SK-N-SH (cell line): ENCODE data around the gene USP9Y. TPM values are rescaled to one million over a fixed set of nuclear protein-coding genes. Genes with fewer than 3 reads are reported as not detected.

Source experiments
- CTCF ChIA-PET: fragments of 300-600, 350-600 bp; formaldehyde crosslinking; extraction: SDS; loops from one replicate; lab custom pipeline; 2021; lab: Yijun Ruan, JAX
- POLR2A ChIA-PET: fragments of 350-600 bp; sonication (Branson Sonifier 250); formaldehyde crosslinking; extraction: SDS; loops from one replicate; lab custom pipeline; 2020; ENCODE audit warnings: antibody characterized with exemption, inconsistent platforms; lab: Yijun Ruan, JAX
- DNase-seq: peaks from one replicate; pipeline ENCODE4 v3.0.0; 2012
- H2AFZ ChIP-seq: fragments of 200-600 bp; sonication (generic); 2 replicates; pipeline ENCODE4 v1.8.1; 2016; ENCODE audit warnings: antibody characterized with exemption, mild to moderate bottlenecking, low read depth
- H3F3A ChIP-seq: fragments of 200-600 bp; sonication (generic); replicated peaks from 2 replicates; pipeline ENCODE3; 2016; ENCODE audit warnings: antibody characterized with exemption, mild to moderate bottlenecking; ENCODE audit not compliant: insufficient read depth
- H3K27ac ChIP-seq, 2 experiments: fragments of 200-500 bp in 1 of 2; fragments of 200-600 bp in 1 of 2; sonication (Bioruptor generic) in 1 of 2; sonication (generic), shearing (Covaris generic) in 1 of 2; 2 replicates each; pipeline versions ENCODE4 v1.5.1 to v1.6.1; 2014 to 2016; ENCODE audit warnings: low read depth in 2 of 2, inconsistent platforms in 1 of 2, low read length in 1 of 2, mild to moderate bottlenecking in 1 of 2, mixed read lengths in 1 of 2
- H3K27me3 ChIP-seq: fragments of 200-600 bp; sonication (generic), shearing (Covaris generic); 2 replicates; pipeline ENCODE4 v1.6.1; 2016; ENCODE audit warnings: mixed run types; ENCODE audit not compliant: insufficient read depth
- H3K36me3 ChIP-seq, 2 experiments: fragments of 200-500 bp in 1 of 2; fragments of 200-600 bp in 1 of 2; sonication (Bioruptor generic) in 1 of 2; sonication (generic) in 1 of 2; replicated peaks in 1 of 2; 2 replicates each; pipeline versions ENCODE3 to v1.5.1; 2014 to 2016; ENCODE audit warnings: low read length in 1 of 2, mild to moderate bottlenecking in 1 of 2; ENCODE audit not compliant: insufficient read depth in 2 of 2, control insufficient read depth in 1 of 2
- H3K4me1 ChIP-seq, 2 experiments: fragments of 200-500 bp in 1 of 2; fragments of 200-600 bp in 1 of 2; sonication (Bioruptor generic) in 1 of 2; sonication (generic), shearing (Covaris generic) in 1 of 2; 2 replicates each; pipeline versions ENCODE4 v1.5.1 to v1.6.1; 2014 to 2016; ENCODE audit warnings: low read depth in 1 of 2, low read length in 1 of 2, mixed run types in 1 of 2; ENCODE audit not compliant: insufficient read depth in 2 of 2, control insufficient read depth in 1 of 2
- H3K4me2 ChIP-seq: fragments of 200-600 bp; sonication (generic), shearing (Covaris generic); 2 replicates; pipeline ENCODE4 v1.6.1; 2017; ENCODE audit warnings: mixed run types
- H3K4me3 ChIP-seq, 2 experiments: fragments of 200-500 bp in 1 of 2; fragments of 200-600 bp in 1 of 2; sonication (Bioruptor generic) in 1 of 2; sonication (generic), shearing (Covaris generic) in 1 of 2; 2 replicates each; pipeline versions ENCODE4 v1.5.1 to v1.8.1; 2014 to 2016; ENCODE audit warnings: low read depth in 2 of 2, inconsistent platforms in 1 of 2, low read length in 1 of 2, mild to moderate bottlenecking in 1 of 2, mixed read lengths in 1 of 2, moderate library complexity in 1 of 2
- H3K79me2 ChIP-seq: fragments of 200-600 bp; sonication (generic); 2 replicates; pipeline ENCODE4 v1.8.1; 2017; ENCODE audit warnings: mild to moderate bottlenecking; ENCODE audit not compliant: insufficient read depth
- H3K9ac ChIP-seq: fragments of 200-600 bp; sonication (generic); 2 replicates; pipeline ENCODE4 v1.6.1; 2017; ENCODE audit warnings: mixed run types
- H3K9me2 ChIP-seq: fragments of 200-600 bp; sonication (generic); 2 replicates; pipeline ENCODE4 v1.6.1; 2017; ENCODE audit warnings: mixed run types
- H3K9me3 ChIP-seq: fragments of 200-600 bp; sonication (generic); 2 replicates; pipeline ENCODE4 v1.6.1; 2017; ENCODE audit warnings: mixed run types, mild to moderate bottlenecking, moderate library complexity
- H4K20me1 ChIP-seq: fragments of 200-600 bp; sonication (generic); 2 replicates; pipeline ENCODE4 v1.6.1; 2017; ENCODE audit warnings: mild to moderate bottlenecking, mixed run types; ENCODE audit not compliant: insufficient read depth
- CTCF ChIP-seq: fragments of 200-600 bp; sonication (generic); IDR thresholded peaks from 2 replicates; pipeline ENCODE4 v1.6.1; 2017; ENCODE audit warnings: antibody characterized with exemption, mild to moderate bottlenecking, moderate library complexity
- ELF1 ChIP-seq: IDR thresholded peaks from 2 replicates; pipeline ENCODE4 v1.4.0; 2012
- EZH2phosphoT487 ChIP-seq: fragments of 200-600 bp; sonication (generic); IDR thresholded peaks from 2 replicates; pipeline ENCODE4 v1.6.1; 2017; ENCODE audit warnings: low read depth, mixed run types, mild to moderate bottlenecking, antibody characterized with exemption, moderate library complexity, borderline replicate concordance
- FOXM1 ChIP-seq: IDR thresholded peaks from 2 replicates; pipeline ENCODE4 v1.4.0; 2012; ENCODE audit warnings: low read depth, mild to moderate bottlenecking
- GABPA ChIP-seq: IDR thresholded peaks from 2 replicates; pipeline ENCODE4 v1.4.0; 2012; ENCODE audit warnings: low read depth, mild to moderate bottlenecking
- IRF3 ChIP-seq: fragments of 150-350 bp; IDR thresholded peaks from 2 replicates; pipeline ENCODE4 v1.6.1; 2016; ENCODE audit warnings: mild to moderate bottlenecking, low read depth, low read length
- MEF2A ChIP-seq: IDR thresholded peaks from 2 replicates; pipeline ENCODE4 v1.4.0; 2012; ENCODE audit warnings: low read depth, borderline replicate concordance
- MXI1 ChIP-seq: IDR thresholded peaks from 2 replicates; pipeline ENCODE4 v1.6.1; 2012; ENCODE audit warnings: mild to moderate bottlenecking, low read depth, low read length, improper control_type of control experiment
- NFIC ChIP-seq: IDR thresholded peaks from 2 replicates; pipeline ENCODE4 v1.4.0; 2012; ENCODE audit warnings: borderline replicate concordance
- NRF1 ChIP-seq: IDR thresholded peaks from 2 replicates; pipeline ENCODE4 v1.6.1; 2012; ENCODE audit warnings: low read depth, mild to moderate bottlenecking, low read length
- POLR2AphosphoS5 ChIP-seq: IDR thresholded peaks from 2 replicates; pipeline ENCODE4 v1.6.1; 2012; ENCODE audit warnings: low read depth, low read length
- RCOR1 ChIP-seq: fragments of 150-350 bp; IDR thresholded peaks from 2 replicates; pipeline ENCODE4 v1.6.1; 2017; ENCODE audit warnings: antibody characterized with exemption, low read length
- REST ChIP-seq: IDR thresholded peaks from 2 replicates; pipeline ENCODE4 v1.6.1; 2012; ENCODE audit warnings: mild to moderate bottlenecking, low read depth, low read length, moderate library complexity
- RFX5 ChIP-seq: IDR thresholded peaks from 2 replicates; pipeline ENCODE4 v1.6.1; 2012; ENCODE audit warnings: mild to moderate bottlenecking, improper control_type of control experiment, low read length
- SIN3A ChIP-seq: IDR thresholded peaks from 2 replicates; pipeline ENCODE4 v1.6.1; 2012; ENCODE audit warnings: low read depth, mild to moderate bottlenecking, low read length, moderate library complexity, borderline replicate concordance
- SMC3 ChIP-seq: IDR thresholded peaks from 2 replicates; pipeline ENCODE4 v1.6.1; 2012; ENCODE audit warnings: low read depth, low read length, improper control_type of control experiment
- YY1 ChIP-seq: IDR thresholded peaks from 2 replicates; pipeline ENCODE4 v1.4.0; 2012; ENCODE audit warnings: low read depth, mild to moderate bottlenecking
- ZBTB33 ChIP-seq: IDR thresholded peaks from 2 replicates; pipeline ENCODE4 v1.4.0; 2012; ENCODE audit warnings: low read depth, borderline replicate concordance
- WGBS: methylation state at CpG from one replicate; pipeline ENCODE4 v1.1.6; 2017; ENCODE audit warnings: low lambda C conversion rate; 5-methylcytosine and 5-hydroxymethylcytosine counted together
- polyA plus RNA-seq, 3 experiments: library from polyadenylated mRNA; depleted of rRNA; stranded (reverse); fragments of >200 nt; gene quantifications; 2 replicates each; pipeline ENCODE4 v1.2.3, GENCODE V29; 2012
- TF ChIP-seq, protein P1 (sequence below): IDR thresholded peaks from 2 replicates; pipeline ENCODE4; 2012
- TF ChIP-seq, protein P2 (sequence below): fragments of 150-350 bp; IDR thresholded peaks from 2 replicates; pipeline ENCODE4 v1.6.1; 2017; ENCODE audit warnings: antibody characterized with exemption, low read length, low read depth, borderline replicate concordance

The USP9Y gene
- polyA plus RNA-seq, 1 of the 3 experiments (the other 2 are of a cell fraction): not detected

DNA sequence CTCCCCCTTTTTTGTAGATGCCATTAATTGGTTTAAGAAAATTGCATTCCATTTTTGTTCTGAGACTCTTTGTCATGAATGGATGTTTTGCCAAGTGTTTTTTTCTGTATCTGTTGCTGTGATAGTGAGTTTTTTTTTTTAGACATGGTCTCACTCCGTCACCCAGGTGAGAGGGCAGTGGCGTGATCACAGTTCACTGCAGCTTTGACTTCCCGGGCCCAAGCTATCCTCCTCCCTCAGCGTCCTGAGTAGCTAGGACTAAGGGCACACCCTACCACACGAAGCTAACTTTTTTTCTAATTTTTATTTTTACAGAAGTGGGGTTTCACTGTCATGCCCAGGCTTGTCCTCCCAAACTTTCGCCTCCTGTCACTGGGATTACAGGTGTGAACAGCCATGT, 51.8 kb downstream of the USP9Y start:
- CTCF ChIA-PET: no interaction called here

More for the DNA sequence above, 51.8 kb downstream of the USP9Y start:
- Histone ChIP-seq H3K4me2 (no peak overlapping the region), H3K9me3 (no peaks in the 10 kb centered on the region), H3F3A (no peaks in the 10 kb centered on the region), H3K4me1 (no peaks in the 10 kb centered on the region), H2AFZ (no peak overlapping the region), H3K9ac (no peak overlapping the region), H3K27ac (no peak overlapping the region)
- WGBS: no CpG with 5 or more reads among the region's 6 CpGs
- TF ChIP-seq POLR2AphosphoS5 (no peak), ELF1 (no peak), EZH2phosphoT487 (no peak), NFIC (no peak), SMC3 (no peak), NRF1 (no peak), MEF2A (no peak), MXI1 (no peak), RFX5 (no peak), RCOR1 (no peak), YY1 (no peak), IRF3 (no peak), GABPA (no peak), ZBTB33 (no peak), FOXM1 (no peak), CTCF (no peak), SIN3A (no peak), REST (no peak)
- TF ChIP-seq, protein P1, sequence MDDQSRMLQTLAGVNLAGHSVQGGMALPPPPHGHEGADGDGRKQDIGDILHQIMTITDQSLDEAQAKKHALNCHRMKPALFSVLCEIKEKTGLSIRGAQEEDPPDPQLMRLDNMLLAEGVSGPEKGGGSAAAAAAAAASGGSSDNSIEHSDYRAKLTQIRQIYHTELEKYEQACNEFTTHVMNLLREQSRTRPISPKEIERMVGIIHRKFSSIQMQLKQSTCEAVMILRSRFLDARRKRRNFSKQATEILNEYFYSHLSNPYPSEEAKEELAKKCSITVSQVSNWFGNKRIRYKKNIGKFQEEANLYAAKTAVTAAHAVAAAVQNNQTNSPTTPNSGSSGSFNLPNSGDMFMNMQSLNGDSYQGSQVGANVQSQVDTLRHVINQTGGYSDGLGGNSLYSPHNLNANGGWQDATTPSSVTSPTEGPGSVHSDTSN: no peak
- TF ChIP-seq, protein P2, sequence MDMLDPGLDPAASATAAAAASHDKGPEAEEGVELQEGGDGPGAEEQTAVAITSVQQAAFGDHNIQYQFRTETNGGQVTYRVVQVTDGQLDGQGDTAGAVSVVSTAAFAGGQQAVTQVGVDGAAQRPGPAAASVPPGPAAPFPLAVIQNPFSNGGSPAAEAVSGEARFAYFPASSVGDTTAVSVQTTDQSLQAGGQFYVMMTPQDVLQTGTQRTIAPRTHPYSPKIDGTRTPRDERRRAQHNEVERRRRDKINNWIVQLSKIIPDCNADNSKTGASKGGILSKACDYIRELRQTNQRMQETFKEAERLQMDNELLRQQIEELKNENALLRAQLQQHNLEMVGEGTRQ: no peak
- TF ChIP-seq, all 33 proteins: peak for 0
- no peaks in the 10 kb centered on the region for H4K20me1 ChIP-seq
- no peak for DNase-seq
- H3K27me3 ChIP-seq: no peaks in the 10 kb centered on the region
- H3K9me2 ChIP-seq: no peaks in the 10 kb centered on the region
- H3K36me3 ChIP-seq: no peaks in the 10 kb centered on the region
- no peaks in the 10 kb centered on the region for H3K79me2 ChIP-seq
- H3K4me3 ChIP-seq: no peak overlapping the region
- POLR2A ChIA-PET: no interaction called here
